GM21526 (cell line): ENCODE measurements around the gene ZNF414.

Experiments used
- ATAC-seq: cut with Tn5 transposase; IDR thresholded peaks from one replicate; pipeline ENCODE4 v1.9.1; 2021; ENCODE audit warnings: moderate library complexity; ENCODE audit not compliant: unreplicated experiment, low FRiP score

ZNF414 gene

GRCh38 chr19:8468761-8469373, 45.1 kb downstream of the ZNF414 start:
- no peak for ATAC-seq

DNA sequence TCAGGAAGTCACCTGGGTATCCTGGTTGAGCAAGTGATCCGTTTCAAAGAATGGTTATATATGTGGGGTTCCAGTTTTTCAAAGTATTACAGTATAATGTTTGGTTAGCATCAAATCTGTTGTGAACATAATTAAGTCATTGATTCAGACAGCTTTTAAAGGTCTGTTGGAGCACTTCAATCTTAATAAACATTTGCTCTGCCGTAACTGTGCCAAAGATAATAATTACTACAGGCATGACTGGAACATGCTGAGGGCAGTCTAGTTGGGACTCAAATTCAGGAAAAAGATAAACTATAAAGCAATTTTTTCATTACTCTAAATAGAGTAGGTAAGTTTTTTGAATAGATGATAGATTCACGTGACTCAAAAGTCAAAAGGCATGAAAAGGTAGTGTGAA, 45.8 kb downstream of the ZNF414 start:
- ATAC-seq: no peak

DNA sequence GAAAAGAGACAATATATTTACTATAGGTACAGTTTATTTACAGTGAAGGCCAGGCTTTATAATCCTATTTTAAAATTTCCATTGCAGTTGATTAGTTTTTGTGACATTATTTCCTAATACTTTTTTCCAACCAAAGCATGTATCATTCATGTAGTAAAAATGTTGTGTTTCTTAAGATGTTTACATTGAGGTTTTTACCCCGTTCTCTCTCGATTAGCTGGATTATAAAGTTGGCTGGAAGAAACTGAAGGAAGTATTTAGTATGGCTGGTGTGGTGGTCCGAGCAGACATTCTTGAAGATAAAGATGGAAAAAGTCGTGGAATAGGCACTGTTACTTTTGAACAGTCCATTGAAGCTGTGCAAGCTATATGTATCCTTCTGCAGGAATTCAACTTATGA, 47.9 kb downstream of the ZNF414 start:
- no peak for ATAC-seq

GRCh38 chr19:8463365-8463764, 50.6 kb downstream of the ZNF414 start:
- no peak for ATAC-seq

GRCh38 chr19:8462571-8462970, 51.4 kb downstream of the ZNF414 start:
- no peak for ATAC-seq

DNA sequence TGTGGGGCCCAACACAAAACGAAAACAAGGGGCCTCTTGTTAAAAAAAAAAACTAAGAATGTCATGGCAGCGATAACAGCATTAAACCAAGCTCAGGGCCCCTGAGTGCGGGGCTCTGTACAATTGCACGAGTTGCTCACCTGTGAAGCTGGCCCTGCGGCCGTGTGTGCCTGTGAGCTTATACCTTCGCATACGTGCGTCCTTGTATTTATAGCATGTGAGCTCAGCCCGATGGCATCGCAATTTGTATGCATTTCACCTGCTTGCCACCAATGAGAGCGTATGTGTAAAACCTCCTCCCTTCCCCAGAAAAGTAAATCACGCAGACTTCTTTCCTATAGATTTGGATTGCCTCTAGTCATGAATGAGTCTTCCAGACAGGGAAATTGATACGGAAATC, 52.1 kb downstream of the ZNF414 start:
- no peak for ATAC-seq

DNA sequence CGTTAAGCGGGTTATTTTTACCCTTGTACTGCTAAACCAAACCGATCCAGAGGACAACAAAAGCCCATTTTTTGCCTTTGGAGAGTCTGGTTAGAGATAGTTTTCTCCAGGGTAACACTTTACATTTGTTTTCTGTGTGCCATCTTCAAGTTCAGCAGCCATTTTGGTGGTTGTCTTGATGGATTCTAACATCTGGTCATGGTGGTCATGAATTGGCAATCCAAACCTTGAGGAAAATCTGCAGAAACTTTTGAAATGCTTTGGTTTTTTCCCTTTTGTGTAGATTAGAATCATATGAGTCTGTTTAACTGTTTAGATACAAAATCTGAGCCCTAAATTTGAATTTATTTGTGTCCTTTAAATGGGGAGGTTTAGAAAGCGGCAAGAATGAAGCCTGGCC, 52.6 kb downstream of the ZNF414 start:
- no peak for ATAC-seq

DNA sequence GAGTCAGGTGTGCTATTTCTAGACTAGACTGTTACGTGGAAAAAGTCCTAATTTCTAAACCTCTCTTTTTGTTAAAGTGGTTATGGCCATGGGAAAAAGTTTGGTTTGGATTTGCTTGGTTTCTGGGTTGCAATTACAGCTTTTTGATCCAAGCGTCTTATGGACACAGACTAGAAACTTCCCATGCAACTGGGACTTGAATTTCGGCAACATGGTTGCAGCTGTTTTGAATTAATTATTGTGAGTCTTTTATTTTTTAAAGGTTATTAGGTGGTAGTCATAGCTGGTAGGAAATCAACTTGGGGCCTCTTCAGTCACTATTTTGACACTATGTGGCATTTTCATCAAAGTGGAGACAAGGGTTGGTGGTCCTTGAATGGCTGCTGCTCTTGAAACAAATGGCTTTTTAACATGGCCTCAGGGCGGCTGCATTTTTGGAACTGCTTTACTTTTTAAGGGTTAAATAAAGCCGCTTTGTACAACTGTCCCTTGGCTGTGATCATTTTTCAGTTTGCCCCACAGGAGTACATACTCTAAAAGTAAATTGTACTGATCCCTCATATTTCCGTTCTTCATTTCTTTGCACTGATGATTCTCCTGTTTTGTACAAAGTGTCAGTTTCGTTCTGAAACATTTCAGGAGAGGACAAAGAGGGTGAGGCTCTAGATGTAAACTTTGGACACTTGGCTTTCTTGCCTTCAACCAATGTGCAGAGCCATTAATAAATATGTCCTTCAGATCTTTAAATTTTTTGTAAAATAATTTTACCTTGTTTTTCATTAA, 53.3 kb downstream of the ZNF414 start:
- ATAC-seq: no peak
